Breast epithelium (tissue), 4 donors: ENCODE measurements around the gene GPR17. TPM values are rescaled to one million over a fixed set of nuclear protein-coding genes. Genes with fewer than 3 reads are reported as not detected.

Experiments
- DNase-seq, 2 donors: peaks; one replicate each; pipeline ENCODE4 v3.0.0-alpha.2; 2019; ENCODE audit warnings: low spot score in 2 of 2
- H3K27ac ChIP-seq, 2 donors: fragments of 200-600 bp; sonication (generic) in 1 of 2; one replicate each; pipeline ENCODE4 v1.5.1; 2016 to 2019; ENCODE audit warnings: mild to moderate bottlenecking in 1 of 2
- H3K27me3 ChIP-seq, 2 donors: fragments of 200-600 bp; sonication (generic) in 1 of 2; one replicate each; pipeline versions ENCODE4 v1.5.1 to v1.6.0; 2017 to 2019; ENCODE audit warnings: control low read depth in 1 of 2, mild to moderate bottlenecking in 1 of 2
- H3K36me3 ChIP-seq: fragments of 200-600 bp; one replicate; pipeline ENCODE4 v1.5.1; 2019
- H3K4me1 ChIP-seq, 2 donors: fragments of 200-600 bp; sonication (generic); one replicate each; pipeline ENCODE4 v1.5.1; 2016 to 2019; ENCODE audit warnings: control low read depth in 1 of 2
- H3K4me3 ChIP-seq, 3 donors: fragments of 200-600 bp; sonication (generic); 1 replicate in 2 of 3; 2 replicates in 1 of 3; pipeline ENCODE4 v1.5.1; 2016 to 2019; ENCODE audit warnings: mild to moderate bottlenecking in 3 of 3, moderate library complexity in 2 of 3
- H3K9me3 ChIP-seq, 2 donors: fragments of 200-600 bp; sonication (generic) in 1 of 2; one replicate each; pipeline ENCODE4 v1.5.1; 2016 to 2019; ENCODE audit warnings: control low read depth in 1 of 2
- POLR2A ChIP-seq: fragments of 450-650 bp; IDR thresholded peaks from one replicate; pipeline ENCODE4 v1.6.1; 2016; ENCODE audit warnings: antibody characterized with exemption, mild to moderate bottlenecking, moderate library complexity
- POLR2AphosphoS5 ChIP-seq, 3 donors: sonication (generic); formaldehyde crosslinking; IDR thresholded peaks; one replicate each; pipeline ENCODE4 v1.6.1; 2017; ENCODE audit warnings: antibody characterized with exemption in 3 of 3
- intact Hi-C: fragments of 100-400 bp; cut with DNase I; formaldehyde crosslinking; loops from one replicate; pipeline ENCODE4 v1.15.1; 2023; ENCODE audit warnings: low total_unique reads
- total RNA-seq, 3 donors: library from RNA; depleted of rRNA; stranded (reverse); fragments of >200 nt; gene quantifications; one replicate each; pipeline ENCODE4 v1.1.0, GENCODE V29; 2016
- TF ChIP-seq, protein P1 (sequence below), 3 donors: fragments of 450-650 bp; IDR thresholded peaks; one replicate each; pipeline ENCODE4 v1.5.1; 2016 to 2017; ENCODE audit warnings: antibody characterized with exemption in 3 of 3, mild to moderate bottlenecking in 3 of 3, moderate library complexity in 3 of 3

Gene GPR17
- total RNA-seq, 3 donors from 2014 or later = not detected

DNA sequence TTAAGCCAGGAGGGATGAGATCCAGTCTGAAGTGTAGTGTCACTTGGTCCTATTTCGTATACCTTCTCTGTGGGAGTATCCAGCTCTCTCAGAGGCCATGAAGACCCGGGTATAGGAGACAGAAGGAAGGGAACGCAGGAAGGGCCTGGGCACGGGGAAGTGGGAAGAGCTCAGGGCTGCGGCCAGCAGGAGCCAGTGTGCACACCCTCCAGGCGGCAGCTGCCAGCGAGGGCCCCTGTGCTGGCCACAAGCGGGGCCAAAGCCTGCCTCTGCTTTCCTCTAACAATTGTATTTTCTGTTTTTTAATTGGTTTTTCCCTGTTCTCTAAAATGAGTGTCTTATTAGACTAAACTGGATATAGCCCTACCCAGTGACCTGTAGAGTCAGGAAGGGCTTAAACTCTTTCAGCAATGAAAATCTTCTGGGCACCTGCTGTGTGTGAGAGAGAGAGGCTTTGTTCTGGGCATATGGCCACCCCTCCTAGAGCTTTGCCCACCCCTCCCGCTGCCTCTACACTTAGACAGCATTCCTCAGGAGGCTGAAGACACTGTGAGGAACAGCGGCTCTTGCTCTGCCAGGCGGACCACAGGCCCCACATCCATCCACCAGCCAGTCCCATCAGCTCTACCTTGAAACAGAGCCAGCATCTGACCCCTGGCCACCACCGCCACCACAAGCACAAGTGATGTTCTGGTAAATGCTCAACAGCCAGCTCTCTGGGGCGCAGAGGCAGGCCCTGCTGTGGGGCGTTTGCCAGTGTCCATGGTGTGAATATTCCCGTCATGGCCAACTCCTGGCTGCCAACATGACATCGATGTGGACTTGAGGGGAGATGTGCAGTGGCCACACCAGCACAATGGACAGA lies 9.5 kb downstream of the GPR17 start:
- Histone ChIP-seq H3K36me3 (no peaks in the 10 kb centered on the region), H3K4me1 (no peaks in the 10 kb centered on the region), H3K4me3 (no peak overlapping the region), H3K27me3 (no peaks in the 10 kb centered on the region), H3K9me3 (no peaks in the 10 kb centered on the region), H3K27ac (peak overlapping the region in 1 of 2 donors; percentile 61)
- DNase-seq = no peak
- intact Hi-C loops = no loop called here
- TF ChIP-seq, protein P1, sequence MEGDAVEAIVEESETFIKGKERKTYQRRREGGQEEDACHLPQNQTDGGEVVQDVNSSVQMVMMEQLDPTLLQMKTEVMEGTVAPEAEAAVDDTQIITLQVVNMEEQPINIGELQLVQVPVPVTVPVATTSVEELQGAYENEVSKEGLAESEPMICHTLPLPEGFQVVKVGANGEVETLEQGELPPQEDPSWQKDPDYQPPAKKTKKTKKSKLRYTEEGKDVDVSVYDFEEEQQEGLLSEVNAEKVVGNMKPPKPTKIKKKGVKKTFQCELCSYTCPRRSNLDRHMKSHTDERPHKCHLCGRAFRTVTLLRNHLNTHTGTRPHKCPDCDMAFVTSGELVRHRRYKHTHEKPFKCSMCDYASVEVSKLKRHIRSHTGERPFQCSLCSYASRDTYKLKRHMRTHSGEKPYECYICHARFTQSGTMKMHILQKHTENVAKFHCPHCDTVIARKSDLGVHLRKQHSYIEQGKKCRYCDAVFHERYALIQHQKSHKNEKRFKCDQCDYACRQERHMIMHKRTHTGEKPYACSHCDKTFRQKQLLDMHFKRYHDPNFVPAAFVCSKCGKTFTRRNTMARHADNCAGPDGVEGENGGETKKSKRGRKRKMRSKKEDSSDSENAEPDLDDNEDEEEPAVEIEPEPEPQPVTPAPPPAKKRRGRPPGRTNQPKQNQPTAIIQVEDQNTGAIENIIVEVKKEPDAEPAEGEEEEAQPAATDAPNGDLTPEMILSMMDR (IDR thresholded peaks at IDR 0.05) = no peak
- no peak for TF ChIP-seq POLR2AphosphoS5 (IDR thresholded peaks at IDR 0.05)
- TF ChIP-seq POLR2A = no peak

DNA sequence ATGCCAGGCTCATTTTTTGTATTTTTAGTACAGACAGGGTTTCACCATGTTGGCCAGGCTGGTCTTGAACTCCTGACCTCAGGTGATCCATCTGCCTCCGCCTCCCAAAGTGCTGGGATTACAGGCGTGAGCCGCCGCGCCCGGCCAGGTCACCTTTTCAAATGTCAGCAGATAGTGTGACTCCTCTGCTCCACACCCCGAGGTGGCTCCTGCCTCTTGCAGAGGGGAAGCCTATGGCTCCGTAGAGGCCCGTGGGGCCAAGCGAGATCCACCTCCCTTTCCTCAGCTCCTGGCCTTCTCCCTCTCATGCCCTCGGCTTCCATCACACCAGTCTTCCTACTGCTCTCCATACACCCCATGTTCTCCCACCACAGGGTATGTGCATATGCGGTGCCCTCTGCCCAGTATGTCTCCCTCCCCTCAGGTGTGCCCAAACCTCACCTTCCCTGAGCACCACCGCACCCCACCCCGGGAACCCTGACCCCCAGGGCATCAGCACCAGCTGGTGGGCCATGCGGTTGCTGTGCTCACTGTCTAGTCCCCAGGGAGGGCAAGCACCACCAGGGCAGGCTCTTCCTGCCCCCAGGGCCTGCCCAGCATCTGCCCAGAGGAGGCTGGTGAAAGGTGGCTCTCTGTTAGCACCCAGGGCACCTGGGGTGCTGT lies 10.7 kb downstream of the GPR17 start:
- no peak overlapping the region for H3K4me3 ChIP-seq
- H3K4me1 ChIP-seq = no peaks in the 10 kb centered on the region
- H3K36me3 ChIP-seq = no peaks in the 10 kb centered on the region
- intact Hi-C loops = no loop called here
- TF ChIP-seq POLR2A = no peak
- TF ChIP-seq, protein P1 (IDR thresholded peaks at IDR 0.05) = no peak
- TF ChIP-seq POLR2AphosphoS5 (IDR thresholded peaks at IDR 0.05) = no peak
- DNase-seq = no peak
- no peaks in the 10 kb centered on the region for H3K9me3 ChIP-seq
- H3K27me3 ChIP-seq = no peaks in the 10 kb centered on the region
- peak overlapping the region in 1 of 2 donors; percentile 52 for H3K27ac ChIP-seq

DNA sequence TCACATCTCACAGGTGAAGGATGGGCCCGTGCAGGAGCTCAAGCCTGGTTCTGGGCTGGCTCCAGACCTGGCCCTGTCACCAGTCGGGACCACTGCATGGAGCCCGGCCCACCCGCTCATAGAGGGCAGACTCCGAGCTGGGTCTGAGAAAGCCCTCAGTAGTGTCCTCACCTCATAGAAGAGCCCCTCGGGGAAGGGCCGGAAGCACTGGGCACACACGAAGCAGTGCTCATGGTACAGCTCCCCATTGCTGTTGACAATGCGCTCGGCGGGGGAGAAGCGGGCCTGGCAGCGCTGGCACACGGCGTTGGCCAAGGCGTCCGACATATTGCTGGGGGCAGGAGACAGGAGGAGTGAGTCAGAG lies 11.3 kb downstream of the GPR17 start:
- Histone ChIP-seq H3K4me1 (peaks cover 0 to 3% of the 10 kb centered on the region in 2 donors), H3K27me3 (no peaks in the 10 kb centered on the region), H3K36me3 (no peaks in the 10 kb centered on the region), H3K27ac (peak overlapping the region in 1 of 2 donors; percentile 52), H3K9me3 (no peaks in the 10 kb centered on the region), H3K4me3 (no peak overlapping the region)
- intact Hi-C loops = no loop called here
- no peak for DNase-seq
- TF ChIP-seq POLR2AphosphoS5 (IDR thresholded peaks at IDR 0.05) = no peak
- TF ChIP-seq, protein P1 (IDR thresholded peaks at IDR 0.05) = no peak
- no peak for TF ChIP-seq POLR2A

DNA sequence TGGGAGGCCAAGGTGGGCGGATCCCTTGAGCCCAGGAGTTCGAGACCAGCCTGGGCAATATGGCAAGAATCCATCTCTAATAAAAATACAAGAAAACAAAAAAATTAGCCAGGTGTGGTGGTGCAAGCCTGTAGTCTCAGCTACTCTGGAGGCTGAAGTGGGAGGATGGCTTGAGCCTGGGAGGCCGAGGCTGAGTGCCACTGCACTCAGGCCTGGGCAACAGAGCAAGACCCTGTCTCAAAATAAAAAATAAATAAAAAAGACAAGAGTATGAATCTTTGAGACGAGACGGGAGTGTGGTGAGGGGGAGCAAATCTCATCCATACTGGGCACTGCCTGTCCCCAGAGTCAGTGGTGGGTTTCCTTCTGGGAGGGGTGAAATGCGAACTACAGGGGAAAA lies 12.2 kb downstream of the GPR17 start:
- intact Hi-C loops = no loop called here
- no peak for DNase-seq
- TF ChIP-seq POLR2AphosphoS5 (IDR thresholded peaks at IDR 0.05) = no peak
- TF ChIP-seq, protein P1 (IDR thresholded peaks at IDR 0.05) = no peak
- no peak for TF ChIP-seq POLR2A
- H3K4me1 ChIP-seq = peaks cover 0 to 4% of the 10 kb centered on the region in 2 donors
- H3K36me3 ChIP-seq = no peaks in the 10 kb centered on the region
- peak overlapping the region in 1 of 2 donors; percentile 75 for H3K27ac ChIP-seq
- H3K9me3 ChIP-seq = no peaks in the 10 kb centered on the region
- H3K4me3 ChIP-seq = no peak overlapping the region
- no peaks in the 10 kb centered on the region for H3K27me3 ChIP-seq
